ENCODE data around the gene FPR1.
"Not testable (repeated sequence)": the region's sequence is repeated elsewhere in the genome, so short reads cannot be mapped to it uniquely, and the experiment has no call there.

- TF ChIP-seq CTCF, POLR2AphosphoS5, EP300, POLR2A (IDR thresholded peaks at IDR 0.05): not testable (repeated sequence)
Observed at GRCh38 chr19:51776561-51776960, 24.9 kb upstream of the FPR1 start.
